H1 (cell line): ENCODE measurements around the gene CLDN14. TPM values are rescaled to one million over a fixed set of nuclear protein-coding genes. Genes with fewer than 3 reads are reported as not detected.

Source experiments
- CTCF ChIA-PET: fragments of 300-600 bp; sonication (Branson Sonifier 250); formaldehyde crosslinking; loops from one replicate; lab custom pipeline; 2021; ENCODE audit not compliant: partially characterized antibody; lab: Charles Lee
- POLR2A ChIA-PET: fragments of 300-600 bp; sonication (Branson Sonifier 250); formaldehyde crosslinking; loops from one replicate; lab custom pipeline; 2021; ENCODE audit warnings: inconsistent platforms; ENCODE audit not compliant: partially characterized antibody; lab: Charles Lee
- DNase-seq, 2 experiments: peaks; one replicate each; pipeline versions ENCODE4 v3.0.0 to v3.0.0-alpha.2; 2010 to 2022; ENCODE audit warnings: low spot score in 2 of 2, low read depth in 1 of 2, mixed read lengths in 1 of 2
- FAIRE-seq: peaks from 2 replicates; lab custom pipeline; 2011; peaks lifted over from hg19 to GRCh38; lab: Jason Lieb, UNC
- H2AFZ ChIP-seq: 2 replicates; pipeline ENCODE4 v1.8.1; 2012; ENCODE audit warnings: low read length, inconsistent platforms
- H2AK5ac ChIP-seq: 2 replicates; pipeline ENCODE4 v1.6.1; 2013; ENCODE audit warnings: low read depth, low read length
- H2BK120ac ChIP-seq: replicated peaks from 2 replicates; pipeline ENCODE3; 2013; ENCODE audit warnings: low read depth, low read length, inconsistent platforms
- H2BK12ac ChIP-seq: 2 replicates; pipeline ENCODE4 v1.6.1; 2013; ENCODE audit warnings: low read depth, low read length
- H2BK15ac ChIP-seq: 2 replicates; pipeline ENCODE4 v1.6.1; 2013; ENCODE audit warnings: low read length
- H2BK20ac ChIP-seq: 2 replicates; pipeline ENCODE4 v1.6.1; 2013; ENCODE audit warnings: low read length
- H2BK5ac ChIP-seq: 2 replicates; pipeline ENCODE4 v1.6.1; 2013; ENCODE audit warnings: low read depth, low read length
- H3K14ac ChIP-seq: 2 replicates; pipeline ENCODE4 v1.6.1; 2013; ENCODE audit warnings: inconsistent platforms; ENCODE audit not compliant: insufficient read length
- H3K18ac ChIP-seq: 2 replicates; pipeline ENCODE4 v1.6.1; 2013; ENCODE audit warnings: low read length; ENCODE audit errors: extremely low read depth
- H3K23ac ChIP-seq: 2 replicates; pipeline ENCODE4 v1.6.1; 2013; ENCODE audit warnings: inconsistent platforms; ENCODE audit not compliant: insufficient read length
- H3K23me2 ChIP-seq: 2 replicates; pipeline ENCODE4 v1.6.1; 2013; ENCODE audit warnings: low read depth, low read length
- H3K27ac ChIP-seq: 2 replicates; pipeline ENCODE4 v1.6.1; 2011; ENCODE audit warnings: low read depth, low read length, inconsistent platforms
- H3K27me3 ChIP-seq, 4 experiments: replicated peaks in 1 of 4; 1 replicate in 1 of 4; 2 replicates in 3 of 4; pipeline versions ENCODE4 v1.6.1 to v1.8.1; 2011 to 2013; ENCODE audit warnings: low read length in 3 of 4, mild to moderate bottlenecking in 3 of 4, inconsistent platforms in 2 of 4, mixed read lengths in 2 of 4, moderate library complexity in 1 of 4; ENCODE audit not compliant: control insufficient read depth in 3 of 4, insufficient read depth in 3 of 4; ENCODE audit errors: extremely low read depth in 1 of 4
- H3K36me3 ChIP-seq, 4 experiments: 2 replicates each; pipeline versions ENCODE4 v1.6.1 to v1.8.1; 2011 to 2013; ENCODE audit warnings: mild to moderate bottlenecking in 4 of 4, low read length in 3 of 4, moderate library complexity in 2 of 4, control low read depth in 1 of 4, inconsistent platforms in 1 of 4; ENCODE audit not compliant: insufficient read depth in 4 of 4, control insufficient read depth in 2 of 4
- H3K4ac ChIP-seq: replicated peaks from 2 replicates; pipeline ENCODE3; 2013; ENCODE audit warnings: low read length, low read depth, mixed read lengths, inconsistent platforms; ENCODE audit not compliant: insufficient read length
- H3K4me1 ChIP-seq, 4 experiments: replicated peaks in 1 of 4; 1 replicate in 1 of 4; 2 replicates in 3 of 4; pipeline versions ENCODE4 v1.6.1 to v1.8.1; 2011 to 2013; ENCODE audit warnings: low read length in 3 of 4, inconsistent platforms in 2 of 4, mixed read lengths in 1 of 4; ENCODE audit not compliant: insufficient read depth in 4 of 4, control insufficient read depth in 3 of 4
- H3K4me2 ChIP-seq, 2 experiments: 2 replicates each; pipeline versions ENCODE4 v1.6.1 to v1.8.1; 2011 to 2013; ENCODE audit warnings: low read depth in 2 of 2, low read length in 2 of 2, control low read depth in 1 of 2, inconsistent platforms in 1 of 2, mild to moderate bottlenecking in 1 of 2; ENCODE audit not compliant: insufficient read depth in 1 of 2
- H3K4me3 ChIP-seq, 4 experiments: fragments of 200-600, 300-600 bp in 1 of 4; sonication (generic), shearing (Covaris generic), sonication (Bioruptor Twin) in 1 of 4; 2 replicates each; pipeline versions ENCODE4 v1.5.1 to v1.8.1; 2011 to 2016; ENCODE audit warnings: low read length in 4 of 4, low read depth in 3 of 4, control low read depth in 2 of 4, inconsistent platforms in 2 of 4, mild to moderate bottlenecking in 2 of 4, mixed read lengths in 1 of 4, moderate library complexity in 1 of 4; ENCODE audit not compliant: insufficient read depth in 2 of 4; ENCODE audit errors: extremely low read depth in 1 of 4
- H3K56ac ChIP-seq: replicated peaks from 2 replicates; pipeline ENCODE3; 2013; ENCODE audit warnings: low read depth, mild to moderate bottlenecking, mixed read lengths, low read length, inconsistent platforms; ENCODE audit not compliant: insufficient read length
- H3K79me1 ChIP-seq: 2 replicates; pipeline ENCODE4 v1.6.1; 2013; ENCODE audit warnings: low read depth, low read length, control low read depth
- H3K79me2 ChIP-seq, 2 experiments: 2 replicates each; pipeline versions ENCODE4 v1.6.1 to v1.8.1; 2012 to 2013; ENCODE audit warnings: low read length in 2 of 2, mild to moderate bottlenecking in 2 of 2, inconsistent platforms in 1 of 2; ENCODE audit not compliant: insufficient read depth in 2 of 2, control insufficient read depth in 1 of 2
- H3K9ac ChIP-seq, 4 experiments: replicated peaks in 1 of 4; 1 replicate in 1 of 4; 2 replicates in 3 of 4; pipeline versions ENCODE4 v1.6.1 to v1.8.1; 2011 to 2013; ENCODE audit warnings: low read depth in 3 of 4, low read length in 3 of 4, control low read depth in 2 of 4, mild to moderate bottlenecking in 2 of 4, moderate library complexity in 2 of 4, inconsistent platforms in 1 of 4; ENCODE audit errors: extremely low read depth in 1 of 4
- H3K9me3 ChIP-seq, 2 experiments: 2 replicates each; pipeline versions ENCODE4 v1.6.1 to v1.8.1; 2012 to 2013; ENCODE audit warnings: mild to moderate bottlenecking in 2 of 2, moderate library complexity in 2 of 2, control low read depth in 1 of 2, inconsistent platforms in 1 of 2, low read depth in 1 of 2, low read length in 1 of 2, mixed read lengths in 1 of 2; ENCODE audit not compliant: insufficient read depth in 2 of 2
- H4K20me1 ChIP-seq, 2 experiments: replicated peaks in 1 of 2; 2 replicates each; pipeline versions ENCODE3 to v1.8.1; 2011 to 2013; ENCODE audit warnings: inconsistent platforms in 2 of 2, low read length in 2 of 2, mild to moderate bottlenecking in 1 of 2; ENCODE audit not compliant: insufficient read depth in 2 of 2, control insufficient read depth in 1 of 2
- H4K5ac ChIP-seq: 2 replicates; pipeline ENCODE4 v1.6.1; 2013; ENCODE audit warnings: low read length, low read depth, mixed read lengths, inconsistent platforms; ENCODE audit not compliant: insufficient read length
- H4K8ac ChIP-seq: 2 replicates; pipeline ENCODE4 v1.8.0; 2013; ENCODE audit warnings: mild to moderate bottlenecking, moderate library complexity, low read length, inconsistent platforms; ENCODE audit not compliant: insufficient read depth; ENCODE audit errors: extremely low read depth
- H4K91ac ChIP-seq: replicated peaks from 2 replicates; pipeline ENCODE3; 2013; ENCODE audit warnings: low read length, mixed read lengths, inconsistent platforms; ENCODE audit not compliant: insufficient read length
- EGR1 ChIP-seq: IDR thresholded peaks from 2 replicates; pipeline ENCODE4 v1.6.1; 2011; ENCODE audit warnings: low read depth, low read length, borderline replicate concordance
- TEAD4 ChIP-seq: IDR thresholded peaks from 2 replicates; pipeline ENCODE4 v1.6.1; 2012; ENCODE audit warnings: low read depth, low read length, inconsistent platforms, mixed read lengths
- WGBS, 2 experiments: shearing (Covaris generic) in 1 of 2; methylation state at CpG; one replicate each; pipeline versions ENCODE4 v1.1.6 to v1.1.7; 2013 to 2015; ENCODE audit warnings: low lambda C conversion rate in 2 of 2, mixed read lengths in 2 of 2, inconsistent platforms in 1 of 2, low coverage in 1 of 2, missing lambda C conversion rate in 1 of 2; ENCODE audit not compliant: insufficient replicate concordance in 2 of 2, insufficient coverage in 1 of 2, insufficient read length in 1 of 2; ENCODE audit errors: extremely low coverage in 1 of 2, missing lambda C conversion rate in 1 of 2; 5-methylcytosine and 5-hydroxymethylcytosine counted together
- polyA plus RNA-seq, 7 experiments: library from polyadenylated mRNA; depleted of rRNA in 3 of 7; stranded (reverse) in 5 of 7; unstranded in 2 of 7; fragments of >200 nt in 5 of 7; fragments of 200-250 nt in 2 of 7; gene quantifications; 1 replicate in 5 of 7; 2 replicates in 1 of 7; 4 replicates in 1 of 7; pipeline versions ENCODE4 v1.2.1 to v1.2.3, GENCODE V29; 2011 to 2013; ENCODE audit warnings: missing spikeins in 2 of 7, mixed read lengths in 2 of 7
- total RNA-seq: library from RNA; stranded (reverse); fragmentation: NEBNext Ultra II Directional; extraction: Animal tissue kit (Norgen Biotek cat#: 25700); gene quantifications from 2 replicates; pipeline ENCODE4 v1.2.1, GENCODE V29; 2021

CLDN14 gene
- total and polyA plus RNA-seq, 2 of the 8 experiments (the other 6 are each of a cell fraction or from before 2014, with no cell fraction given), result 0.08 TPM; not detected in 1

- no peak overlapping the region for H3K27ac ChIP-seq
- H3K27me3 ChIP-seq, result no peaks in the 10 kb centered on the region
- H2BK12ac ChIP-seq, result no peak overlapping the region
- peak overlapping the region; percentile 62; the same call in 1 of the 2 replicates for H2BK5ac ChIP-seq
- H2BK120ac ChIP-seq, result no peak overlapping the region
- H3K4ac ChIP-seq, result no peak overlapping the region
- DNase-seq (no peak), FAIRE-seq (no peak)
- no peak overlapping the region for H2AFZ ChIP-seq
- no peaks in the 10 kb centered on the region for H4K20me1 ChIP-seq
- H2AK5ac ChIP-seq, result 0 out of 2 replicates have a peak overlapping the region, but pooled peaks have one; percentile 34
- H4K91ac ChIP-seq, result peak overlapping the region; percentile 60
- H3K4me2 ChIP-seq, result no peak overlapping the region
- ChIA-PET CTCF (interaction anchor here (0.6 kb wide), 1 partner anchor 22 kb away, joined by 3 read pairs; no protein-coding TSS in a partner anchor), POLR2A (no interaction called here)
- H3K23ac ChIP-seq, result no peak overlapping the region
- no peaks in the 10 kb centered on the region for H3K79me2 ChIP-seq
- H3K9ac ChIP-seq, result no peak overlapping the region
- H2BK15ac ChIP-seq, result peak overlapping the region; percentile 88; the same call in 1 of the 2 replicates
- H3K23me2 ChIP-seq, result no peaks in the 10 kb centered on the region
- H2BK20ac ChIP-seq, result no peak overlapping the region
- no peak overlapping the region for H3K4me3 ChIP-seq
- TF ChIP-seq EGR1 (no peak), TEAD4 (no peak)
- peaks cover 0 to 13% (median 2%) of the 10 kb centered on the region in 4 experiments; a peak in 4 of 7 replicates for H3K4me1 ChIP-seq
- no peak overlapping the region for H4K5ac ChIP-seq
- no peaks in the 10 kb centered on the region for H3K79me1 ChIP-seq
- no peak overlapping the region; the same call in 1 of the 2 replicates for H3K18ac ChIP-seq
- no peaks in the 10 kb centered on the region for H3K9me3 ChIP-seq
- 93% methylated on average over 34 of the region's 34 CpGs; no CpG with 5 or more reads in 1 of the 2 experiments for WGBS, 2 experiments
- no peak overlapping the region for H3K56ac ChIP-seq
- no peak overlapping the region; the same call in 1 of the 2 replicates for H4K8ac ChIP-seq
- no peaks in the 10 kb centered on the region for H3K36me3 ChIP-seq
- no peak overlapping the region for H3K14ac ChIP-seq
Measured at GRCh38 chr21:36461277-36461917, 18.5 kb downstream of the CLDN14 start.
